Stimulated activated effector memory CD8-positive, alpha-beta T cell treated with anti-CD3 and anti-CD28 coated beads, Interleukin-12 subunit alpha, Interleukin-12 subunit beta, amount 100 ng/mL, for 72 hours (primary cell): ENCODE measurements around the gene CCDC167.

Experiments
- ATAC-seq: fragments of 150-1000 bp; cut with Tn5 transposase; 2 replicates; pipeline ENCODE4 v1.10.0; 2021
- DNase-seq, 2 donors: peaks; one replicate each; pipeline ENCODE4 v3.0.0; 2021 to 2022; ENCODE audit warnings: low spot score in 2 of 2
- H3K27ac Mint-ChIP-seq: one replicate; pipeline ENCODE4 v1.8.0; 2022; ENCODE audit warnings: mild to moderate bottlenecking, mixed read lengths
- H3K36me3 Mint-ChIP-seq: one replicate; pipeline ENCODE4 v1.8.0; 2022; ENCODE audit warnings: mild to moderate bottlenecking, mixed read lengths
- H3K4me1 Mint-ChIP-seq: one replicate; pipeline ENCODE4 v1.8.0; 2022; ENCODE audit warnings: mixed read lengths
- H3K4me3 Mint-ChIP-seq: one replicate; pipeline ENCODE4 v1.8.0; 2022; ENCODE audit warnings: mild to moderate bottlenecking, mixed read lengths
- H3K9me3 Mint-ChIP-seq: one replicate; pipeline ENCODE4 v1.8.0; 2022; ENCODE audit warnings: mixed read lengths

The CCDC167 gene

DNA sequence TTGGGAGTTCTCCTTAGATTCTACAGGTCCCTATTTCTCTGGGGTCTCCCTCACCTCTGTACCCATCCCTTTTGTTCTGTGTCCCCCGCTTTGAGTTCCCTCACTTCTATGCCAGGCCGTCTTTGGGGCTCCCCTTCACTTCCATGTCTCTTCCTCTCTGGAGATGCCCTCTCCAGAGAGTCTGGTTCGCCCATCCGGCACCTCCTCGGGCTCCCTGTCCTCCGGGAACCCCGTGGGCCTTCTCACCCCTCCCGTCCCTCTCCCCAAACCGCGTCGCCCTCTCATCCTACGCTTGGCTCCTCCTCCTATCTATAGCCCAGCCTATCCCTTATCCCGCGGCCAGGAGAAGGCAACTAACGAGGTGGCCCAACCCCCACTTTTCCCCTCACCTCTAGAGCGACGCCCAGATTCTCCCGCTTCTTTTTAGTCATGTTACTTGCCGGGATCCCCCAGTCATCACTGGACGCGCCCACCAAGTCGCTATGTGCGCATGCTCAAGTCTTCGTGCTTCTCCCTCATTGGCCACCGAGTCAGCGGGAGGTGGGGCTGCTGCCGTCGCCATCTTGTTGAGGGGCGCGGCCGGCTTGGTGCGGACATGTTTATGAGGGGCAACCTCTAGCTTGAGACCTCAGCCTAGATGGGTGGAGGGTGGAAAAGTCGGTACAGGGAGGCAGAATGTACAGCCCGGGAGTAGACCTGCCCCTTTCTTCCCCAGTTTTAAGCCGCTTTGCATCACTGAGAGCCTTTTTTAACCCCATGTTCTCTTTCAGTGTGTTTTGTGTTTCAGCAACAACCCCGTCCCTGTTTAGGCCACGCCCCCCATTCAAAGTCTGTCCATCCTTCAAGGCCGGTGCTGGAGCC lies at the start of gene CCDC167:
TSS of gene CCDC167 (minus strand) at position 461 of the 861 bp plus-strand sequence. CDS start at position 431, 30 bp downstream.
- H3K4me3 Mint-ChIP-seq, result peak within 1 kb of the TSS; percentile 95
- peak within 1 kb of the TSS; percentile 99 for H3K27ac Mint-ChIP-seq
- peaks cover 34% of the 10 kb centered on the region for H3K36me3 Mint-ChIP-seq
- ATAC-seq (peak; percentile 88), DNase-seq (peak; percentile 95 to 99)
- peaks cover 83% of the 10 kb centered on the region for H3K4me1 Mint-ChIP-seq
- H3K9me3 Mint-ChIP-seq, result no peaks in the 10 kb centered on the region

DNA sequence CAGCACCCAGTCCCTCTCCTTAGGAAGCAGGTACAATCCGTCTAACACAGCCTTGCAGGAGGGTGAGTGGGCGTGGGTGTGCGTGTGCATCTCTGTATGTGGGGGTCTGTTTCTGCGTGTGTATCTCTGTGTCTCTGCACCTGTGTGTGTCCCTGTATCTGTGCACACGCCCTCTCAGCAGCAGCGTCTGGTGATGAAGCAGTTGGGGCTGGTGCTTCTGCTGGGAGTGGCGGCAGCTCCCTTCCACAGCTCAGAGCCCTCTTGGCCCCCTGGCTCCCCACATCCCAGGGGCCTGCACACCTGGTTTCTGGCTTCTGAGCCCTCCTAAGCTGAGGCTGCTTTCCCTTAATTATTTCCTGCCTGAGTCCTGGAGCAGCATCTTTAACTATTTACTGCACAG lies 49.5 kb upstream of the CCDC167 start:
- H3K4me1 Mint-ChIP-seq, result peaks cover 56% of the 10 kb centered on the region
- no peak overlapping the region for H3K4me3 Mint-ChIP-seq
- no peaks in the 10 kb centered on the region for H3K36me3 Mint-ChIP-seq
- DNase-seq, result no peak
- no peaks in the 10 kb centered on the region for H3K9me3 Mint-ChIP-seq
- no peak overlapping the region for H3K27ac Mint-ChIP-seq
- no peak for ATAC-seq

DNA sequence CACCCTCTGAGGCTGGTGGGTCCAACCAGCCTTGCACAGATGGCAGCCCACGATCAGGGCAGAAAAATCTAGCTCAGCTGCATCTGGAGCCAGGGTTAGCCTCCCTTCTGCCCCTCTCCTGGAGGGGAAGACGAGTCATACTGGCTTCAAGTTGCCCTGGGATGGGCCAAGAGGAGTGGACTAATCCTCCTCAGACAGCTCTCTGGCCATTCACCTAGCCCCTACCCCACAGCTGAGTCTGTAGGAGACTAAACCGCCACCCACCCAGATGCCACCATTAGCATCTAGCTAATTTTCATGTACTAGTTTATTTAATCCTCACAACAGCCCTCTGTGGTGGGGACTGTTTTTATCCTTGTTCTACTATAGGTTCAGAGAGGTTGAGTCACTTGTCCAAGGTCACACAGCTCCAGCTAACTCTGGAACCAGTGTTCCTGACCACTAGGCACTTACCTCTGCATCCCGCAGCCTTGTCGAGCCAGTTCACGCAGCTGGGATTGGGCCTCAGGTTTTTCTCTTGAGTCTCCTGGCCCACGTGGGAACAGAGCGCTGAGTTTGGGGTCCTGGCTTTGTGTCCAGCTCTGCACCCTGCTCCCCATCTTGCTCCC lies 48.5 kb upstream of the CCDC167 start:
- H3K27ac Mint-ChIP-seq, result peak overlapping the region; percentile 81
- H3K36me3 Mint-ChIP-seq, result no peaks in the 10 kb centered on the region
- peaks cover 54% of the 10 kb centered on the region for H3K4me1 Mint-ChIP-seq
- no peak for DNase-seq
- peak overlapping the region; percentile 37 for H3K4me3 Mint-ChIP-seq
- no peaks in the 10 kb centered on the region for H3K9me3 Mint-ChIP-seq
- no peak for ATAC-seq

DNA sequence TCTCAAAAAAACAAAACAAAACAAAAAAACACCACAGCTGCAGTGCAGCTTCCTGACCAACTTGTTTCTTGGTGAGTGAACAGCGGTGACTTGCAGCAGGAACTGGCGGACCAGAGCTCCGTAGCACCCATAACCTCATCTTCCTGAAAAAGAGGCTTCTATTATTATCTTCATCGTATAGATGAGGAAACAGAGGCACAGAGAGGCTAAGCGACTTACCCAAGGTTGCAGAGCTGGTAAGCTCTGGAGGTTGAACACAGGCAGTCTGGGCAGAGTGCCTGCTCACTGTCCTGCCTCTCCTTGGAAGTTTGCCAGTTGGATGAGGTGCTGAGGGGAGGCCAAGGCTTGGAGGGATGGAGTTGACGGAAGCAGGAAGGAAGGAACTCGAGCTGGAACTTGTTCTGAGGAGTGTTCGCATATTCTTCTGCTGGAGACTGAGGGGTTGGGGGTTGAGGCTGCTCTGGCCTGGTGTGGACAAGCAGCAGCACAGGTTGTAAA lies 47.9 kb upstream of the CCDC167 start:
- Mint-ChIP-seq H3K4me3 (peak overlapping the region; percentile 37), H3K36me3 (no peaks in the 10 kb centered on the region), H3K27ac (peak overlapping the region; percentile 81), H3K4me1 (peaks cover 52% of the 10 kb centered on the region), H3K9me3 (no peaks in the 10 kb centered on the region)
- ATAC-seq, result peak; percentile 53
- DNase-seq, result peak in 1 of 2 donors; percentile 56

DNA sequence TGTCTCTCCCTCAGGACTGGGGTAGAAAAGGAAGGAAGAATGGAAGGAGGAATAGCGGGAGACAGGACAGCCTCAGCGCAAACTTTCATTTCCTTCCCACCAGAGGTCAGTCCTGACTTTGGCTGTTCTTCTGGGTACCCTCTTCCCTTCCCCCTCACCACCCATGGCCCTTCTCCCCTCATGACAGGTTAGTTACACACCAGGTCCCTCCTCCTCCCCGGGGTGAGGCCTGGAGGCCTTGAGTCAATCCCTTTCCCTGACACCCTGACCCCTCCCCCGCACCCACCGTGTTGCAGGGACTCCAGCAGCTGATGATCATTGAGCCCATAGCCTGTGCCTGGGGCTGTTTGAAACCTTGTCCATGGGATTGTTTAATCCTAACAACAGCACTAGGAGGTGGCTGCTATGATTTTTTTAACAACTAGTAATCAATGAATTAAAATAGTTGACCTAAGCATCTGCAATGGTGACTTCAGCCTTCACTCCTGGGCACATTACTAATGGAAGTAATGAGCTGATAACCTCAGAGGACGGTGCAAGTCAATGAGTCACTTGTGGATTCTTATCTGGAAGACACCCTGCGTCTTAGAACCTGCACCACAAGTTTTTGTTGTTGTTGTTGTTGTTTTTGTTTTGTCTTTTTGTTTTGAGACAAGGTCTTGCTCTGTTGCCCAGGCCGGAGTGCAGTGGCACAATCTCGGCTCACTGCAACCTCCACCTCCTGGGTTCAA lies 46.6 kb upstream of the CCDC167 start:
- Mint-ChIP-seq H3K4me3 (no peak overlapping the region), H3K4me1 (peaks cover 51% of the 10 kb centered on the region), H3K27ac (peak overlapping the region; percentile 10), H3K9me3 (no peaks in the 10 kb centered on the region), H3K36me3 (no peaks in the 10 kb centered on the region)
- no peak for ATAC-seq
- no peak for DNase-seq

DNA sequence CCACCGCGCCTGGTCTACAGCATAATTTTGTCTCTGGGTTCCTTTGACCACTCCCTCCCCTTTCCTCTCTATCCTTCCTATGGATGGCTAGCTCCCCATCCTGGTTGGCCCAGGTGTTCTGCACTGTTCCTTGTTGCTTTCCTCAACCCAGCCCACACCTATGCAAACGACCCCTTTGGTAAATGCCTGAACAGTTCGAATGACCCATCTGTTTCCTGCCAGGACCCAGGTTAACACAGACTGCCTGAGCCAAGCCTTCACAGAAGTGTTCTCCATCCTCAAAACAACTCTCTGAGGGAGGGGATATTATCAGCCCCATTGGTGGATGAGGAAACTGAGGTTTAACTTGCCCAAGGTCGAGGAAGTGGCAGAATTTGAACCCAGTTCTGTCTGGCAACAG lies 44.8 kb upstream of the CCDC167 start:
- H3K27ac Mint-ChIP-seq, result peak overlapping the region; percentile 27
- ATAC-seq, result no peak

DNA sequence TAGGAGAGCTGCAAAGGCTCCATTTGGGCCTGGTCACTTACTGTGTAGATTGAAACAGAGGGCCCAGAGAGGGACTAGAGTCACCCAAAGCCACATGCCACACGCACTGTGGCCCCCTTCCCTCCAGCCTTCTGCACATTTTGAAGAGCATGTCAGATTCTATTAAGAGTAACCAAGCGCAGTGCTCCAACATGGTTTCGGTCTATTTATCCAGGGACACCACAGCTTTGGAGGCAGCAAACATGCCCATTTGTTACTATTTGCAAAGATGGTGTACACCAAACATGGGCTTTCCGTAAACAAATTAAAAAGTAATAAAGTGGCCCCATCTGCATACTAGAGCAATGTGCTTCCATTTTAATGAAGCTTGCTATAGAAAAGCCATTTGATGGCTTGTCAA lies 43.7 kb upstream of the CCDC167 start:
- H3K4me1 Mint-ChIP-seq, result peaks cover 70% of the 10 kb centered on the region
- no peaks in the 10 kb centered on the region for H3K9me3 Mint-ChIP-seq
- DNase-seq (no peak), ATAC-seq (no peak)
- no peaks in the 10 kb centered on the region for H3K36me3 Mint-ChIP-seq
- no peak overlapping the region for H3K4me3 Mint-ChIP-seq
- H3K27ac Mint-ChIP-seq, result peak overlapping the region; percentile 18

More for the DNA sequence above, 44.8 kb upstream of the CCDC167 start:
- peaks cover 69% of the 10 kb centered on the region for H3K4me1 Mint-ChIP-seq
- H3K36me3 Mint-ChIP-seq, result no peaks in the 10 kb centered on the region
- DNase-seq, result no peak
- no peaks in the 10 kb centered on the region for H3K9me3 Mint-ChIP-seq
- H3K4me3 Mint-ChIP-seq, result no peak overlapping the region

DNA sequence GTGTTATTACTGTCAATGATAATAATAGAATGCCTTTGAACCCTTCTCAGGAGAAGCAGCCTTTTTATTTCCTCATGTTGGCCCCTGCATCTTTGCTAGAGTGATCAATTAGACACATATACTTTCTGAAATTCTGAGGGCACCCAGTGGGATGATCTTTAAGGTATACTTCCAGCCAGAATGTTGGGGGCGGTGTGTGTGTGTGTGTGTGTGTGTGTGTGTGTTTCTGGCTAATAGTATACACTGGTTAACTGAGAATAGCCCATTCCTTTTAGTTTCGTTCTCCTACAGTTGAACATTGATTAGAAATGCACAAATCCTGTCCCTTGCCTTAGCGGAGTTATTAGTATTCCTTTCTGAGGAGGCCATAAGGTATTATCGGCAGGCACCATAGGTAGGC lies 41.7 kb upstream of the CCDC167 start:
- no peak overlapping the region for H3K4me3 Mint-ChIP-seq
- H3K4me1 Mint-ChIP-seq, result peaks cover 67% of the 10 kb centered on the region
- peak overlapping the region; percentile 1 for H3K27ac Mint-ChIP-seq
- no peaks in the 10 kb centered on the region for H3K36me3 Mint-ChIP-seq
- DNase-seq (no peak), ATAC-seq (no peak)
- no peaks in the 10 kb centered on the region for H3K9me3 Mint-ChIP-seq

DNA sequence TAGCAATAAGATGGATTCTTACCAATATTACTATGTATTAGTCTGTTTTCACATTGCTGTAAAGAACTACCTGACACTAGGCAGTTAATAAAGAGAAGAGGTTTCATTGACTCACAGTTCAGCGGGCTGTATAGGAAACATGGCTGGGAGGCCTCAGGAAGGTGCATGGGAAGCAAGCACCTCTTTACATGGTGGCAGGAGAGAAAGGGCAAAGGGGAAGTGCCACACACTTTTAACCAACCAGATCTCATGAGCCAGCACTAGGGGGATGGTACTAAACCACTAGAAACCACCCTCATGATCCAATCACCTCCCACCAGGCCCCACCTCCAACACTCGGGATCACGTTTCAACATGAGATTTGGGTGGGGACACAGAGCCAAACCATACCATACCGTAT lies 40.7 kb upstream of the CCDC167 start:
- H3K27ac Mint-ChIP-seq, result peak overlapping the region; percentile 78

DNA sequence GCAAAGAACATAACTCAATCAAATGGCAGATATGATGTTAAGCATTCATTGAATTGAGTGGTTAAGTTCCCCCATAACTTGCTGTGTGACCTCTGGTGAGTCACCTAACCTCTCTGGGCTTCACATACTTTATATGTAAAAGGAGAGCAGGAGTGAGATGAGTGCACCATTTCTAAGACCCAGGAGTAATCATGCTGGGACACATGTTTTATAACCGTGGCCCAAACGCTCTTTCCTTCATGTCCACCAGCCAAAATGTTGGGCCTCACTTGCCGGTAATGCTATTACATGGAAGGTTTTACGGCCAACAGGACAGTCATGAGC lies 40.3 kb upstream of the CCDC167 start:
- DNase-seq (no peak), ATAC-seq (peak; percentile 55)
- Mint-ChIP-seq H3K9me3 (no peaks in the 10 kb centered on the region), H3K27ac (peak overlapping the region; percentile 78), H3K4me3 (no peak overlapping the region), H3K36me3 (peaks cover 13% of the 10 kb centered on the region), H3K4me1 (peaks cover 57% of the 10 kb centered on the region)

More for the DNA sequence above, 40.7 kb upstream of the CCDC167 start:
- no peak for ATAC-seq
- Mint-ChIP-seq H3K4me3 (no peak overlapping the region), H3K36me3 (peaks cover 9% of the 10 kb centered on the region), H3K9me3 (no peaks in the 10 kb centered on the region), H3K4me1 (peaks cover 61% of the 10 kb centered on the region)
- DNase-seq, result no peak

DNA sequence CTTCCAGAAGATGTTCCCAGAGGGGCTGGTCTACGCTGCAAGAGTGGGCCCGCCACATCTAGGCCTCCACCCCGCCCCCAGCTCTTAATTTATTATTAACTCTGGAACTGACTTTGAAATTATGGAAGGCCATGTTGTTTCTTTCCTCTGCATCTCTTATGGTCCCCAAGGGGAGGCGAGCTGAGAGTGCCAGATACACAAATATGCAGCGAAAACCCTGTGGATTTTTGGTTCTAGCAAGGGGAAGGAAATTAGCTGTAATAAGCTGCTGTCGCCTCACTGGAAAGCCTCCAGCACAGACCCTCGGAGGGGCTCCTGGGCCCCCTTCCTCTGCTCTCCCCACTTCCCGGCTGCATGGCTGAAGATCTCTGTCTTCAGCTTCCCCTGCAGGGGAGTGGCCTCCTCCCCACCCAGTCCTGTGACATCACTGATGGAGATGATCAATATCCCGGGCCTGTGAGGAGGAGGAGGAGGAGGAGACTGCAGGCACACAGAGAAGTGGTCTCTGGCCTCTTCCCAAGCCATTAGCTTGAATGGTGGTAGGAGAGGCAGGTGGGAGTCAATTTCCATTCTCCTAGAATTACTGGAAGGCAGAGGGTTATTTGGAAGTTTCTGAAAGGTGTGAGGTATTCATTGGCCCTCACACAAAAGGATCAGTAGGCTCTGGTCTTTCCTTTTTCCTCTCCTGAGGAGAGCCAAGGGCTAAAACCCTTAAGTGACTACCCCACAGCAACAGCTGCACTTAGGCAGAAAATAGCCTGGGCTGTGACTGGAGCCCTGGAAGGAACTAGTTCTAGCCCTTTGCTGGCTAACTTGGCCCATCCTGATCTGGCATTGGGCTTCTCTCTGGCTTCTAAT lies 39.7 kb upstream of the CCDC167 start:
- no peaks in the 10 kb centered on the region for H3K9me3 Mint-ChIP-seq
- peaks cover 19% of the 10 kb centered on the region for H3K36me3 Mint-ChIP-seq
- peaks cover 52% of the 10 kb centered on the region for H3K4me1 Mint-ChIP-seq
- no peak overlapping the region for H3K4me3 Mint-ChIP-seq
- peak overlapping the region; percentile 78 for H3K27ac Mint-ChIP-seq
- DNase-seq, result no peak
- no peak for ATAC-seq

DNA sequence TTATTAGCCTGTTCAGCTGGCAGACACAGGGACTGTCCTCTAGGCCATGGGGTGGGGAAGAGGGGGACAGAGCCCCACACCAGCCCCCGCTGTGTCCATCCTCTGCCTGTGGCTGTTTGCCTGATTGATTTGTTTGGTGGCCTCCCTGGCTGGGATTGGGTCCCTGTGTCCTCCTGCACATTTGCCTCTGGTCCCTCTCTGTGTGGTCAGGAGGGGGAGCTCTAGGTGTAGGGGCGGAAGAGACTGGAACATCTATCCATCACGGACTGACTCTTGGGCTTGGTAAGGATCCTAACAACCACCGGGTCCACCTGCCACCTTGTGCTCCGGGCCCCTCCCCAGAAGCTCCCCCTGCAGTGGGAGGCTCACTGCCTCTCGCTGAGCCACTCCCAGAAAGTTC lies 38.4 kb upstream of the CCDC167 start:
- peak; percentile 29 for ATAC-seq
- H3K4me1 Mint-ChIP-seq, result peaks cover 41% of the 10 kb centered on the region

DNA sequence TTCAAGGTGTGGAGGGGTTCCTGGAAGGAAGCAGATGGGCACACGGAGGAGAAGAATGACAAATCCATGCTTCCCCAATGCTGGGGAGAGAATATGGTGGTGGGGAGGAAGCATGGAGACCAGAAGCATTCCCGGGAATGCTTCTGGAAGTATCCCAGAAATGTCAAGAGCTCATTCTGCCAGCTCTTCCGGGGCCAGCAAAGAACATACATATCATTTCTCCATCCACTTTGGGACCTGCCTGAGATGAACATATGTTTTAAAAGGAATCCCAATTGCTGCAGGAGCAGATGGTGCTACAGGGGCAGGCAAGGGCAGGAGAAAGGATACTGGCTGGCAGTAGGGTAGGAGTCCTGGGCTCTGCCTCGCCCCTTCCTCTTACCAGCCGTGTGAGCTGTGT lies 37.9 kb upstream of the CCDC167 start:
- Mint-ChIP-seq H3K4me1 (peaks cover 40% of the 10 kb centered on the region), H3K27ac (peak overlapping the region; percentile 84), H3K4me3 (no peak overlapping the region), H3K9me3 (no peaks in the 10 kb centered on the region), H3K36me3 (peaks cover 19% of the 10 kb centered on the region)
- ATAC-seq (no peak), DNase-seq (no peak)

More for the DNA sequence above, 38.4 kb upstream of the CCDC167 start:
- Mint-ChIP-seq H3K36me3 (peaks cover 19% of the 10 kb centered on the region), H3K27ac (peak overlapping the region; percentile 84), H3K9me3 (no peaks in the 10 kb centered on the region), H3K4me3 (no peak overlapping the region)
- no peak for DNase-seq

DNA sequence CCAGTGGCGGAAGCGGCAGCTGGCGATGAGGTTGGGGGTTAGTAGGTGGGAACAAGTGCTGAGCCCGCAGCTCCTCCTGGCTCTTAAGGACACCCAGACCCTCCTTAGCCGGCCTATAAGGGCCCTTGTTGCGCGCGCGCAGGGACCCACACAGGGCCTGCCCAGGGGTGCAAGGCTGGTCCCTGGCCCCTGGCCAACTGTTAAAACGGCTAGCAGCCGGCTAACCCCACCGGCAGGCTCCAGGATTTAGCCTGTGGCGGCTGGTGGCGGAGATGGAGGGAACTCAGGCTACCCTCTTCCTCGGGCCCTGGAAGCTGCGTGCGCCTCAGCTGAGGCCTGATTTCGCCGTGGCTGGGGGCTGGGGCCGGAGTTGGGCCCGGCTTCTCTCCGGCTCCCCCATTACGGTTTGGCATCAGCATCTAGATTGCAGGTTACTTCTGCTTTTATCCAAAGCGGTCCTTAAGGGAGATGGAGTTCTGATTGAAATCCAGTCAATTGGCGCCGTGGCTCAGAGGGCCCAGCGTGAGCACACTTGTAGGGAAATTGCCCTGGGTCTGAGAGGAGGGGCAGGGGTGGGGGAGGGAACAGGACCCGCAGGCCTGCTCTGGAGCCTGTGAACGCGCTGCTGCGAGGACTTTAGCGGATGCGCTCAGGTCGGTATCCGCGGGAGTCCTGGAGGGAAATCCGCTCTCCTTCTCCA lies 36.9 kb upstream of the CCDC167 start:
- H3K27ac Mint-ChIP-seq, result no peak overlapping the region
- no peak for ATAC-seq
- no peak overlapping the region for H3K4me3 Mint-ChIP-seq
- peaks cover 19% of the 10 kb centered on the region for H3K36me3 Mint-ChIP-seq
- no peak for DNase-seq
- H3K4me1 Mint-ChIP-seq, result peaks cover 47% of the 10 kb centered on the region
- no peaks in the 10 kb centered on the region for H3K9me3 Mint-ChIP-seq
